Astrocyte of the cerebellum (primary cell): ENCODE data around the gene NOL6.
A peak's percentile ranks its signal among the peaks of the same experiment; 100 is the strongest.

Experiments
- DNase-seq: peaks from one replicate; pipeline ENCODE4 v3.0.0-alpha.2; 2011; ENCODE audit warnings: low read depth
- H3K4me3 ChIP-seq: 2 replicates; pipeline ENCODE4 v1.5.1; 2011; ENCODE audit warnings: mild to moderate bottlenecking, low read depth, low read length, moderate library complexity
- in situ Hi-C: cut with HindIII; loops from 2 replicates; pipeline ENCODE4 v1.10.0; 2017; ENCODE audit warnings: low sequenced_read_pairs
- TF ChIP-seq, protein P1 (sequence below): IDR thresholded peaks from 2 replicates; pipeline ENCODE4 v1.5.1; 2012; ENCODE audit warnings: low read length, low read depth, moderate library complexity, mild to moderate bottlenecking; ENCODE audit errors: missing control alignments

NOL6 gene

DNA sequence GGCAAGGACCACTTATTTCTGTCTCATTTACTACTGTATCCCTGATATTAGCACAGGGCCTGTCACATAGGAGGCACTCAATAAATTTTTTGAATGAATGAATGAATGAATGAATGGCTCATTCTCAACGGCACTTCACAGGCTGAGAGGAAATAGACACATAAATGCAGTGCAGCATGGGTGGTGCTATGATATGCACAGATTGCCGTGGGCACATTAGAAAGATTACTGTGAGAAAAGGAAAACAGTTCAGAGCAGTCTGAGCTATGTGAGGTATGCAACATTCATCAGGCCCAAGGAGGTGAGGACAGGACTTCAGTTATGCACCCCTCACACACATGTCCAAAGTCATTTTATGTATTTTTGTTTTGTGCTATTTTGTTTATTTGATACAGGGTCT lies 6.4 kb upstream of the NOL6 start:
- in situ Hi-C loops = no loop called here
- DNase-seq = no peak
- TF ChIP-seq, protein P1, sequence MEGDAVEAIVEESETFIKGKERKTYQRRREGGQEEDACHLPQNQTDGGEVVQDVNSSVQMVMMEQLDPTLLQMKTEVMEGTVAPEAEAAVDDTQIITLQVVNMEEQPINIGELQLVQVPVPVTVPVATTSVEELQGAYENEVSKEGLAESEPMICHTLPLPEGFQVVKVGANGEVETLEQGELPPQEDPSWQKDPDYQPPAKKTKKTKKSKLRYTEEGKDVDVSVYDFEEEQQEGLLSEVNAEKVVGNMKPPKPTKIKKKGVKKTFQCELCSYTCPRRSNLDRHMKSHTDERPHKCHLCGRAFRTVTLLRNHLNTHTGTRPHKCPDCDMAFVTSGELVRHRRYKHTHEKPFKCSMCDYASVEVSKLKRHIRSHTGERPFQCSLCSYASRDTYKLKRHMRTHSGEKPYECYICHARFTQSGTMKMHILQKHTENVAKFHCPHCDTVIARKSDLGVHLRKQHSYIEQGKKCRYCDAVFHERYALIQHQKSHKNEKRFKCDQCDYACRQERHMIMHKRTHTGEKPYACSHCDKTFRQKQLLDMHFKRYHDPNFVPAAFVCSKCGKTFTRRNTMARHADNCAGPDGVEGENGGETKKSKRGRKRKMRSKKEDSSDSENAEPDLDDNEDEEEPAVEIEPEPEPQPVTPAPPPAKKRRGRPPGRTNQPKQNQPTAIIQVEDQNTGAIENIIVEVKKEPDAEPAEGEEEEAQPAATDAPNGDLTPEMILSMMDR = no peak
- H3K4me3 ChIP-seq = no peak overlapping the region

DNA sequence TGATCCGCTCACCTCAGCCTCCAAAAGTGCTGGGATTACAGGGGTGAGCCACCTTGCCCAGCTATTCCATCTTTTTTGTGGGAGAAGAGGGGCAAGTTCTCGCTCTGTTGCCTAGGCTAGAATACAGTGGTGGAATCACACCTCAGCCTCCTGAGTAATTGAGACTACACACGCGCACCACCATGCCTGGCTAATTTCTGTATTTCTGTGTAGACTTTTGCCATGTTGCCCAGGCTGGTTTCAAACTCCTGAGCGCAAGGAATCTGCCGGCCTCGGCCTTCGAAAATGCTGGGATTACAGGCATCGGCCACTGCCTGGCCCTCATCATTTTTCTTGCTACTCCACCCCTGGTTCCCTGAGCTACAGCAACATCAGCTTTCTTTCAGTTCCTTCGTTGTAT lies 2.8 kb upstream of the NOL6 start:
- DNase-seq = no peak
- in situ Hi-C loops = no loop called here
- H3K4me3 ChIP-seq = no peak overlapping the region
- TF ChIP-seq, protein P1 = no peak

DNA sequence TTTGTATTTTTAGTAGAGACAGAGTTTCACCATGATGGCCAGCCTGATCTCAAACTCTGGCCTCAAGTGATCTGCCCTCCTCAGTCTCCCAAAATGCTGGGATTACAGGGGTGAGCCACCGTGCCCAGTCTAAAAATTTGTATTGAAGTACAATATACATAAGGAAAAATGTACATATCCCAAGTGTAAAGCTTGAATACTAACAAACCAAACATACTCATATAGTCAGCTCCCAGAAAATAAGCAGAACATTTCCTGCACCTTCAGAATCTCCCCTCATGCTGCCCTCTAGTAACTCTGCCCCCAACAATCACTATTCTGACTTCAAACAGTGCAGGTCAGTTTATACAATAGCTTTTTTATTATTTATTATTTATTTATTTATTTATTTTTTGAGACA lies 1.6 kb upstream of the NOL6 start:
- TF ChIP-seq, protein P1 = no peak
- in situ Hi-C loops = no loop called here
- DNase-seq = no peak
- no peak overlapping the region for H3K4me3 ChIP-seq

DNA sequence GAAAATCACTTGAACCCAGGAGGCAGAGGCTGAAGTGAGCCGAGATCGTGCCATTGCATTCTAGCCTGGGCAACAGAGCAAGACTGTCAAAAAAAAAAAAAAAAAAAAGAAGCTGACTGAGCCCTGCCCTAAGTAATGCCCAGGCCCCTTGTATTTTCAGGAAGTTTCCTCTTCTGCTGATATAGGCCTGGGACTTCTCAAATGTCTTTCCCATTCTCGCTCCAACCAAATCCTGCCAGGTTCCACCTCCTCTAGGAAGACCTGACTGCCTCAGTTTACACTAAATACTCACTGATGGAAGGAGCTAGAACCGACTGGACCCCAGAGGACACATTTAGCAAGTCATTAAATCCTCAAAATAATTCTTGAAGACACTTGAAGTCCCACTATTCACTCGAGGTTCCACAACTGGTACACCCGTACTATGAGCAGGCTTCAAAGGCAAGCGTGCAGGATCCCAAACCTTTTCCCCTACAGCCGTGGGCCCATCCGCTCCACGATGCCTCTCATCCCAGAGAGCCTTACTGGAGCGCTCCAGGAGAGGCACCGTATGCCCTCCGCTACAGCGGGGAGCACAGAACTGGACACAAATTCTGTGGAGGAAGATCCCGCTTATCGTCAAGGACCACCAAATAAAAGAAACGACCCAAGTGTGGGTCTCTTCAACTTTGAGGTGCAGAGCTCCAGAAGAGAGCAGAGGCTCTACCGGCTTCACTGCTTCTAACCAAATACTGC lies 676 bp downstream of the NOL6 start:
- TF ChIP-seq, protein P1 = no peak
- in situ Hi-C loops = loop anchor here (25.0 kb wide), 1 partner anchor 186 kb away; the partner anchor contains the start of gene NFX1
- no peak for DNase-seq
- peak overlapping the region; percentile 81 for H3K4me3 ChIP-seq

DNA sequence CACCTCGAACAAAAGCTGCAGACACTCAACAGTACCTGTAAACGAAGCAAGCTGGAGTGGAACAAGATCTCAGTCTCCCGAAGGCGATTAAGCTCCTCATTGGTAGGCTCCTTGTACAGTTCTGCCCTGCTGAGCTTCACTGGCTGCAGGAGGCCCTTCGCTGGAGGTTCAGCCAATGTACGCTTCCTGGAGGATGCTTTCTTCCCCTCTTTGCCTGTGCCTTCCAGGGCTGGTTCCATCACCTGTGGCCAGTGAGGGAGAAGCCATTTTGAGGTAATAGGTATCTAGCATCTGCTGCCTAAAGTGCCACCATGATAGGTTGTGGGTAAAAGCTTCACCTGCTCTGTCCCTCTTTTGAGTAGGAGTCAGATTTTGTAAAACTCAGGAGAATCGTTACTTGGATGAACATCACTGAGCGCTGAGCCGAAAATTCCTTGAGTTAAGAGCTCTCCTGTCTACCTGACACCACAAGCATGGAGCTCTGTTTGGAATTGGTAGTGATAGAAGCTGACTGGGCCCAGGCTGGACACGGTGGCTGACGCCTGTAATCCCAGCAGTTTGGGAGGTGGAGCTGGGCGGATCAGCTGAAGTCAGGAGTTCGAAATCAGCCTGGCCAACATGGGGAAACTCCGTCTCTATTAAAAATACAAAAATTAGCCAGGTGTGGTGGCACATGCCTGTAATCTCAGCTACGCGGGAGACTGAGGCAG lies 1.4 kb downstream of the NOL6 start:
- no peak for DNase-seq
- in situ Hi-C loops = loop anchor here (25.0 kb wide), 1 partner anchor 185 kb away; the partner anchor contains the start of gene NFX1
- peak overlapping the region; percentile 81 for H3K4me3 ChIP-seq
- TF ChIP-seq, protein P1 = no peak

DNA sequence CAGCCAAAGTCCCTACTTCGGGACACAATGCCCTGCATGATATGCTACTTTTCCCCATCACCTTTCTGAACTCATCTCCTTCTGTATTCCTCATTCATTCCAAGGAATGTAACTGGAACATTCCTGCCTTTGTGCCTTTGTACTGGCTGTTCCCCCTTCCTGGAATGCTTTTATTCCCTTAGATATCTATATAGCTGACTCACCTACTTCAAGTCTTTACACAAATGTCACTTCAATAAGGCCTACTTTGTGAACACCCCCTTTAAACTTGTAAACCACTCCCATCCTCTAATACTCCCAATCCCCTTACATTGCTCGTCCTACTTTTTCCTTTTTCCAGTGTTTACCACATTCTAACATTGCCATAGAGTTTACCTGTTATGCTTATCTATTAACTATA lies 2.4 kb downstream of the NOL6 start:
- TF ChIP-seq, protein P1 = no peak
- no peak for DNase-seq
- in situ Hi-C loops = loop anchor here (25.0 kb wide), 1 partner anchor 184 kb away; the partner anchor contains the start of gene NFX1
- H3K4me3 ChIP-seq = no peak overlapping the region
